Measurements from ENCODE around the gene APELA. TPM values are rescaled to one million over a fixed set of nuclear protein-coding genes. Genes with fewer than 3 reads are reported as not detected.

Gene APELA, protein sequence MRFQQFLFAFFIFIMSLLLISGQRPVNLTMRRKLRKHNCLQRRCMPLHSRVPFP
- total RNA-seq: not detected in 2 replicates

DNA sequence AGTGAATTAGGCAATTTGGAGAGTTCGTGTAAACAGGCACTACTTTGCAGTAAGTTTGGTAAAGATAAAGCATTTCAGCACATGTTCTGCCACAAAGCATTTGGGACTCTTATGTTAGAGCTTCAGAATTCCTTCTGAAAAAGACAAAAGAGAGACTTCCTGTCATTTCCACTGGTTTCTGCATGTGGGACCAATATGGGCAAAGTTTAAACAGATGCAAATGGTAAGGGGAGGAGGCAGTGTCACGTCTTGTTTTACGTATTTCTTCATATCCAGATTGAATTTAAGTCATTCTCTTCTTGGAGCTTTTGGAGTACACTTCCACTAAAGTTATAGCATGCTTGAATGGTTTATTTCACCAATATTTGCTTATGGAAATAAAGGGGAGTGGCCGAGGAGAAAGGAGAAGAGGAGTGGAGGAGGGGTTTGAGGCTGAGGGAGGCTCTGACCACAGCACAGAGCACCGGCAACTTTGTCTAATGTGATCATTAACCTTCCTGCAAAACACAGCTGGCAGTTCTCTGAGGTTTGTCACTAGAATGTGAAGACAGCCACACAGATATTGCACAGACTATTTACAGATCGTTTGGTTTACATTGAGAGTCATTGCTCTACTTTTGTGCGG lies at the start of gene APELA:
Gene APELA (plus strand): TSS at position 479 of the 625 bp plus-strand sequence. CDS start 154 bp downstream, outside the sequence.

Other genes starting within 250 kb of the APELA start
- gene SMIM31, start 123.0 kb upstream of the APELA start, total RNA-seq: not detected in 2 replicates
- gene TRIM61, start 100.5 kb downstream of the APELA start, total RNA-seq: 3.3 and 4.6 TPM in 2 replicates
- not detected in 2 replicates for gene TRIM60, start 154.8 kb downstream of the APELA start, total RNA-seq
- gene TRIM75, start 176.7 kb downstream of the APELA start, total RNA-seq: not detected in 2 replicates
- 12.3 and 14.1 TPM in 2 replicates for gene TMEM192, start 235.7 kb downstream of the APELA start, total RNA-seq